Astrocyte (in vitro differentiated cells and primary cell): ENCODE measurements around the gene PALM3. TPM values are rescaled to one million over a fixed set of nuclear protein-coding genes. Genes with fewer than 3 reads are reported as not detected.

Source experiments
- DNase-seq: peaks from one replicate; pipeline ENCODE4 v3.0.0-alpha.2; 2010; ENCODE audit warnings: low read depth
- FAIRE-seq: peaks from 2 replicates; lab custom pipeline; 2011; peaks lifted over from hg19 to GRCh38; lab: Jason Lieb, UNC
- H2AFZ ChIP-seq: 2 replicates; pipeline ENCODE4 v1.6.0; 2012; ENCODE audit warnings: low read depth, low read length, inconsistent platforms
- H3K27ac ChIP-seq: 2 replicates; pipeline ENCODE4 v1.5.1; 2011; ENCODE audit warnings: low read depth, low read length, inconsistent platforms
- H3K27me3 ChIP-seq: 2 replicates; pipeline ENCODE4 v1.6.0; 2011; ENCODE audit warnings: low read length, inconsistent platforms; ENCODE audit not compliant: insufficient read depth
- H3K36me3 ChIP-seq: 2 replicates; pipeline ENCODE4 v1.5.1; 2011; ENCODE audit warnings: low read length, inconsistent platforms; ENCODE audit not compliant: insufficient read depth
- H3K4me1 ChIP-seq: 2 replicates; pipeline ENCODE4 v1.5.1; 2011; ENCODE audit warnings: low read length, inconsistent platforms; ENCODE audit not compliant: insufficient read depth
- H3K4me2 ChIP-seq: 2 replicates; pipeline ENCODE4 v1.6.0; 2012; ENCODE audit warnings: low read length, inconsistent platforms
- H3K4me3 ChIP-seq: 2 replicates; pipeline ENCODE4 v1.5.1; 2011; ENCODE audit warnings: low read depth, mild to moderate bottlenecking, low read length, inconsistent platforms; ENCODE audit not compliant: insufficient read depth
- H3K79me2 ChIP-seq: 2 replicates; pipeline ENCODE4 v1.6.0; 2012; ENCODE audit warnings: mild to moderate bottlenecking, low read length, inconsistent platforms; ENCODE audit not compliant: insufficient read depth
- H3K9ac ChIP-seq: 2 replicates; pipeline ENCODE4 v1.6.0; 2012; ENCODE audit warnings: mild to moderate bottlenecking, low read length, inconsistent platforms
- H3K9me3 ChIP-seq: 2 replicates; pipeline ENCODE4 v1.5.1; 2012; ENCODE audit warnings: low read depth, mild to moderate bottlenecking, low read length, inconsistent platforms; ENCODE audit not compliant: insufficient read depth
- H4K20me1 ChIP-seq: 2 replicates; pipeline ENCODE4 v1.6.0; 2012; ENCODE audit warnings: low read length, inconsistent platforms; ENCODE audit not compliant: insufficient read depth
- H3K27ac Mint-ChIP-seq: one replicate; pipeline ENCODE4 v1.8.0; 2021; ENCODE audit warnings: mild to moderate bottlenecking, mixed read lengths; ENCODE audit not compliant: unreplicated experiment
- H3K27me3 Mint-ChIP-seq: one replicate; pipeline ENCODE4 v1.8.0; 2021; ENCODE audit warnings: low read depth, mixed read lengths; ENCODE audit not compliant: unreplicated experiment
- H3K36me3 Mint-ChIP-seq: one replicate; pipeline ENCODE4 v1.8.0; 2021; ENCODE audit warnings: low read depth, mixed read lengths; ENCODE audit not compliant: unreplicated experiment
- H3K4me1 Mint-ChIP-seq: one replicate; pipeline ENCODE4 v1.8.0; 2021; ENCODE audit warnings: low read depth, mixed read lengths; ENCODE audit not compliant: unreplicated experiment
- H3K4me3 Mint-ChIP-seq: one replicate; pipeline ENCODE4 v1.8.0; 2021; ENCODE audit warnings: mild to moderate bottlenecking, moderate library complexity, mixed read lengths; ENCODE audit not compliant: unreplicated experiment
- H3K9me3 Mint-ChIP-seq: one replicate; pipeline ENCODE4 v1.8.0; 2021; ENCODE audit warnings: mild to moderate bottlenecking, mixed read lengths; ENCODE audit not compliant: unreplicated experiment
- EZH2 ChIP-seq: IDR thresholded peaks from 2 replicates; pipeline ENCODE4 v1.6.1; 2012; ENCODE audit warnings: mild to moderate bottlenecking, low read length, inconsistent platforms; ENCODE audit not compliant: insufficient read depth
- total RNA-seq: library from RNA; stranded (reverse); gene quantifications from 2 replicates; pipeline ENCODE4 v1.2.1, GENCODE V29; 2021
- TF ChIP-seq, protein P1 (sequence below): IDR thresholded peaks from 2 replicates; pipeline ENCODE4 v1.5.1; 2011; ENCODE audit warnings: low read depth, mild to moderate bottlenecking, inconsistent platforms, low read length, moderate library complexity; ENCODE audit not compliant: insufficient read depth

Gene PALM3
- total RNA-seq, 1 donor from 2014 or later, result 1.6 TPM

- TF ChIP-seq, protein P1, sequence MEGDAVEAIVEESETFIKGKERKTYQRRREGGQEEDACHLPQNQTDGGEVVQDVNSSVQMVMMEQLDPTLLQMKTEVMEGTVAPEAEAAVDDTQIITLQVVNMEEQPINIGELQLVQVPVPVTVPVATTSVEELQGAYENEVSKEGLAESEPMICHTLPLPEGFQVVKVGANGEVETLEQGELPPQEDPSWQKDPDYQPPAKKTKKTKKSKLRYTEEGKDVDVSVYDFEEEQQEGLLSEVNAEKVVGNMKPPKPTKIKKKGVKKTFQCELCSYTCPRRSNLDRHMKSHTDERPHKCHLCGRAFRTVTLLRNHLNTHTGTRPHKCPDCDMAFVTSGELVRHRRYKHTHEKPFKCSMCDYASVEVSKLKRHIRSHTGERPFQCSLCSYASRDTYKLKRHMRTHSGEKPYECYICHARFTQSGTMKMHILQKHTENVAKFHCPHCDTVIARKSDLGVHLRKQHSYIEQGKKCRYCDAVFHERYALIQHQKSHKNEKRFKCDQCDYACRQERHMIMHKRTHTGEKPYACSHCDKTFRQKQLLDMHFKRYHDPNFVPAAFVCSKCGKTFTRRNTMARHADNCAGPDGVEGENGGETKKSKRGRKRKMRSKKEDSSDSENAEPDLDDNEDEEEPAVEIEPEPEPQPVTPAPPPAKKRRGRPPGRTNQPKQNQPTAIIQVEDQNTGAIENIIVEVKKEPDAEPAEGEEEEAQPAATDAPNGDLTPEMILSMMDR, result no peak
- TF ChIP-seq EZH2, result no peak
Measured at GRCh38 chr19:14070268-14071050, 8.6 kb upstream of the PALM3 start.

GRCh38 chr19:14066134-14066533 lies 4.3 kb upstream of the PALM3 start:
- Histone ChIP-seq H3K36me3 (no peaks in the 10 kb centered on the region), H3K4me3 (no peak overlapping the region), H3K4me1 (no peaks in the 10 kb centered on the region), H2AFZ (no peak overlapping the region), H3K27ac (no peak overlapping the region), H3K79me2 (no peaks in the 10 kb centered on the region), H3K9me3 (no peaks in the 10 kb centered on the region), H3K4me2 (no peak overlapping the region), H3K9ac (no peak overlapping the region), H4K20me1 (no peaks in the 10 kb centered on the region), H3K27me3 (peaks cover 4% of the 10 kb centered on the region)
- Mint-ChIP-seq H3K9me3 (no peaks in the 10 kb centered on the region), H3K27ac (no peak overlapping the region), H3K4me1 (no peaks in the 10 kb centered on the region), H3K27me3 (peaks cover 13% of the 10 kb centered on the region), H3K36me3 (no peaks in the 10 kb centered on the region), H3K4me3 (no peak overlapping the region)
- no peak for DNase-seq
- no peak for TF ChIP-seq EZH2
- TF ChIP-seq, protein P1, result no peak
- FAIRE-seq, result no peak

More at GRCh38 chr19:14070268-14071050, 8.6 kb upstream of the PALM3 start:
- Histone ChIP-seq H3K4me3 (no peak overlapping the region), H3K79me2 (no peaks in the 10 kb centered on the region), H3K27ac (no peak overlapping the region), H3K27me3 (peaks cover 4% of the 10 kb centered on the region), H3K9me3 (no peaks in the 10 kb centered on the region), H3K4me2 (no peak overlapping the region), H3K9ac (no peak overlapping the region), H4K20me1 (no peaks in the 10 kb centered on the region), H2AFZ (no peak overlapping the region), H3K4me1 (peaks cover 19% of the 10 kb centered on the region), H3K36me3 (no peaks in the 10 kb centered on the region)
- Mint-ChIP-seq H3K27me3 (peaks cover 8% of the 10 kb centered on the region), H3K36me3 (no peaks in the 10 kb centered on the region), H3K4me1 (peaks cover 8% of the 10 kb centered on the region), H3K27ac (no peak overlapping the region), H3K4me3 (no peak overlapping the region), H3K9me3 (peaks cover 1% of the 10 kb centered on the region)
- no peak for FAIRE-seq
- no peak for DNase-seq

DNA sequence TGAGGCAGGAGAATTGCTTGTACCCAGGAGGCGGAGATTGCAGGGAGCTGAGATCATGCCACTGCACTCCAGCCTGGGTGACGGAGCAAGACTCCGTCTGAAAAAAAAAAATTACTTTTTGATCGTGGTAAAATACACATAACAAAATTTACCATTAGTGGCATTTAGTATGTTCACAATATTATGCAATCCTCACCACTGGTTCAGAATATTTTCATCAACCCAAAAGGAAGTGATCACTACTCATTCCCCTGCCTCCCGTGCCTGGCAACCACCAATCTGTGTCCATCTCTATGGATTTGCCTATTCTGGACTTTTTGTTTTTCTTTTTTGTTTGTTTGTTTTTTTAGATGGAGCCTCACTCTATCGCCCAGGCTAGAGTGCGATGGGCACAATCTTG lies 1.2 kb upstream of the PALM3 start:
- Mint-ChIP-seq H3K4me1 (no peaks in the 10 kb centered on the region), H3K9me3 (no peaks in the 10 kb centered on the region), H3K36me3 (no peaks in the 10 kb centered on the region), H3K27ac (no peak overlapping the region), H3K4me3 (no peak overlapping the region), H3K27me3 (peaks cover 27% of the 10 kb centered on the region)
- H3K27me3 ChIP-seq, result peaks cover 21% of the 10 kb centered on the region
- no peak overlapping the region for H2AFZ ChIP-seq
- TF ChIP-seq, protein P1, result no peak
- no peak for TF ChIP-seq EZH2
- H3K79me2 ChIP-seq, result no peaks in the 10 kb centered on the region
- no peak overlapping the region for H3K27ac ChIP-seq
- H3K36me3 ChIP-seq, result no peaks in the 10 kb centered on the region
- no peak for DNase-seq
- H3K4me3 ChIP-seq, result no peak overlapping the region
- no peak overlapping the region for H3K9ac ChIP-seq
- no peaks in the 10 kb centered on the region for H4K20me1 ChIP-seq
- FAIRE-seq, result no peak
- peaks cover under 1% of the 10 kb centered on the region for H3K4me1 ChIP-seq
- H3K4me2 ChIP-seq, result no peak overlapping the region
- no peaks in the 10 kb centered on the region for H3K9me3 ChIP-seq
